Urothelium cell line (cell line): ENCODE measurements around the gene IL3RA.
"Not testable (repeated sequence)": the region's sequence is repeated elsewhere in the genome, so short reads cannot be mapped to it uniquely, and the experiment has no call there.

Experiments used
- DNase-seq: peaks from one replicate; pipeline ENCODE4 v3.0.0; 2011; ENCODE audit warnings: low spot score, mixed read lengths
- FAIRE-seq: peaks from 2 replicates; lab custom pipeline; 2011; peaks lifted over from hg19 to GRCh38; lab: Jason Lieb, UNC

The IL3RA gene

GRCh38 chrX:1336331-1336943, at the start of gene IL3RA:
Gene IL3RA (plus strand): TSS chrX:1336785. CDS start chrX:1341766, 4,981 bp downstream.
- FAIRE-seq (no peak), DNase-seq (no peak)

DNA sequence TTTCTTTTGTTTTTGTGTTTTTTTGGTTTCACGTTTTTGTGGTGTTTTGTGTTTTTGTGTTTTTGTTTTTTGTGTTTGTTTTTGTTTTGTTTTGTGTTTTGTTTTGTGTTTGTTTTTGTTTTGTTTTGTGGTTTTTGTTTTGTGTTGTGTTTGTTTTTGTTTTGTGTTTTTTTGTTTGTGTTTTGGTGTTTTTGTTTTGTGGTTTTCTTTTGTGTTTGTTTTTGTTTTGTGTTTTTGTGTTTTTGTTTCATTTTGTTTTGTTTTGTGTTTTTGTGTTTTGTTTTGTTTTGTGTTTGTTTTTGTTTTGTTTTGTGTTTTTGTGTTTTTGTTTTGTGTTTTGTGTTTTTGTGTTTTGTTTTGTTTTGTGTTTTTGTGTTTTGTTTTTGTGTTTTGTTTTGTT, 47.0 kb upstream of the IL3RA start:
- no peak for FAIRE-seq

GRCh38 chrX:1291110-1291740, 45.4 kb upstream of the IL3RA start:
- DNase-seq (no peak), FAIRE-seq (no peak)

More for the DNA sequence above, 47.0 kb upstream of the IL3RA start:
- DNase-seq = no peak

- no peak for FAIRE-seq
- no peak for DNase-seq
Observed at GRCh38 chrX:1292575-1293290, 43.9 kb upstream of the IL3RA start.

- DNase-seq = no peak
- FAIRE-seq = no peak
Observed at GRCh38 chrX:1294301-1295067, 42.1 kb upstream of the IL3RA start.

DNA sequence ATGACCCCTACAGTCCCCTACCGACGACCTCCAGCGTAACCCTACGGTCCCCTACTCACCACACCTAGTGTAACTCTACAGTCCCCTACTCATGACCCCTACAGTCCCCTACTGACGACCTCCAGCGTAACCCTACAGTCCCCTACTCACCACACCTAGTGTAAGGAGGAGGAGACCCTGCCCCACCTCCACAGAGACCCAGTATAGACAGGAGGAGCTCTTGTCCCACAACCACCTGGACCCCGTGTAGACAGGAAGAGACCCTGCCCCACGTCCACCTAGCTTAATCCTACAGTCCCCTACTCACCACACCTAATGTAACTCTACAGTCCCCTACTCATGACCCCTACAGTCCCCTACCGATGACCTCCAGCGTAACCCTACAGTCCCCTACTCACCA, 41.0 kb upstream of the IL3RA start:
- DNase-seq = no peak
- FAIRE-seq = no peak

DNA sequence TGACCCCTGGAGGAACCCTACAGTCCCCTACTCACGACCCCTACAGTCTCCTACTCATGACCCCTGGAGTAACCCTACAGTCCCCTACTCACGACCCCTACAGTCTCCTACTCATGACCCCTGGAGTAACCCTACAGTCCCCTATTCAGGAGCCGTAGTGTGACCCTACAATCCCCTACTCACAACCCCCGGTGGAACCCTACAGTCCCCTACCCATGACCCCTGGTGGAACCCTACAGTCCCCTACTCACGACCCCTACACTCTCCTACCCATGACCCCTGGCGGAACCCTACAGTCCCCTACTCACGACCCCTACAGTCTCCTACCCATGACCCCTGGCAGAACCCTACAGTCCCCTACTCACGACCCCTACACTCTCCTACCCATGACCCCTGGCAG, 39.0 kb upstream of the IL3RA start:
- DNase-seq, FAIRE-seq: not testable (repeated sequence)

GRCh38 chrX:1300449-1300848, 36.1 kb upstream of the IL3RA start:
- DNase-seq (no peak), FAIRE-seq (no peak)

DNA sequence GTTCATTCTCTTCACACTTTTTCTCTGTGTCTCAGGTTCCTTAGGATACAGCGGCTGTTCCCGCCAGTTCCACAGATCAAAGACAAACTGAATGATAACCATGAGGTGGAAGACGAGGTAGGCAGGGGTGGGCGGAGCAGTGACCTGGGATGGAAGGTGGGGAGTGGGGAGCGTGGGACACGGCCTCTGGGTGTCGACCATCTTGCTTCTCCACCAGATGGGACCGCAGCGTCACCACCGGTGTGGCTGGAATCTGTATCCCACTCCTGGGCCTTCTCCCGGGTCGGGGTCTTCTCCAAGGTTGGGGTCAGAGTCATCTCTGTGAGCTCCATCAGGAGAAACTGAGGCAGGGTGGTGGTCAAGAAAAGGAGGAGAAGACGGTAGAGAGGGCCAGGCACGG, 31.2 kb upstream of the IL3RA start:
- no peak for FAIRE-seq
- no peak for DNase-seq

GRCh38 chrX:1306909-1307625, 29.5 kb upstream of the IL3RA start:
- FAIRE-seq (no peak), DNase-seq (no peak)

GRCh38 chrX:1307626-1308340, 28.8 kb upstream of the IL3RA start:
- FAIRE-seq (no peak), DNase-seq (no peak)

DNA sequence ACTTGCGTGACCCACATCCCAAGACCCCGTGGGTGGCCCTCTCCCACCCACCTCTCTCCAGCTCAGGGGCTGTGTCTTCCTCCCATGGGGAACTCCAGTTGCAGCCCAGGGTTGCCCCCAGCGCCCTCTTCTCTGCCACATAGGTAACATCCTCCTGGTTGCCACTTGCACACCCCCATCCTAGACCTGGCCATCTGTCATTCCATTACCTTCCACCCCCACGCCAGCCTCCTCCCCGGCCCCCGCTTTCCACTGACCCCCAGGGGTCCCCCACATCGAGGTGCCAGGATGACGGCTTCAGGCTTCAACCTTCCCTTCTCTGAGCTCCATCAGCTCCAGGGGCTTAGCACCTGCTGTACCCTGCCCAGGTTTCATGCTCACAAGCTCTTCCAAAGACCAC, 28.1 kb upstream of the IL3RA start:
- FAIRE-seq (no peak), DNase-seq (no peak)

GRCh38 chrX:1308917-1309316, 27.7 kb upstream of the IL3RA start:
- not testable (repeated sequence) for FAIRE-seq, DNase-seq

DNA sequence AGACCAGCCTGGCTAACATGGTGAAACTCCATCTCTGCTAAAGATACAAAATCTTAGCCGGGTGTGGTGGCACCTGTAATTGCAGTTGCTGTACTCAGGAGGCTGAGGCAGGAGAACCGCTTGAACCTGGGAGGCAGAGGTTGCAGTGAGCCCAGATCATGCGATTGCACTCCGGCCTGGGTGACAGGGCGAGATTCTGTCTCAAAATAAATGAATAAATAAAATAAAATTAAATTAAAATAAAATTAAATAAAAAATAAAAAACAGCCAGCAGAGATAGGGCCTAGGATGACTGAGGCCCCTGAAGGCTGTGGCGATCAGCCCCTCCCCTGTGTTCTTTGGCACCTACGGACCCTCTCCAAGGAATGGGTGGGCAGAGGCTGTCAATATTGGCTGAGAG, 22.8 kb upstream of the IL3RA start:
- FAIRE-seq = no peak
- DNase-seq = no peak

DNA sequence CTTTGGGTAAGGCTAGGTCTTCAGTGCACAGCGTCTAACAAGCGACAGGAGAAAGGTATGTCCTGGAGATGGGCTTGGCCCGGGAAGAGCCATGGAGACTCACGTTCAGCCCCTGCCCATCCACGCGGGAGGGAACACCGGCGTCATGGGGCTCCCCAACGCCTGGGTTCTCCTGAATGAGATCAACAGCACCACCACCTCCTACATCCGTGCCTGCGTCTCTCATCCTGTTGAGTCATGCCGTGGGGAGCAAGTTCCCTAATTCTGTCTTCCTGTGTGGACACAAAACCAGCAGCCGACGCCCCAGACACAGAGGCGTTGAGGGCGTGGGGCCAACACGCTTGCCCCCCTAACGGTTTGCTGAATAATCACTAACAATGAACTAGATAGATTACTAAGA, 20.1 kb upstream of the IL3RA start:
- FAIRE-seq (no peak), DNase-seq (no peak)

GRCh38 chrX:1321674-1322073, 14.9 kb upstream of the IL3RA start:
- no peak for FAIRE-seq
- no peak for DNase-seq

- peak; percentile 9 for DNase-seq
- FAIRE-seq = no peak
Observed at GRCh38 chrX:1322393-1322792, 14.2 kb upstream of the IL3RA start.

DNA sequence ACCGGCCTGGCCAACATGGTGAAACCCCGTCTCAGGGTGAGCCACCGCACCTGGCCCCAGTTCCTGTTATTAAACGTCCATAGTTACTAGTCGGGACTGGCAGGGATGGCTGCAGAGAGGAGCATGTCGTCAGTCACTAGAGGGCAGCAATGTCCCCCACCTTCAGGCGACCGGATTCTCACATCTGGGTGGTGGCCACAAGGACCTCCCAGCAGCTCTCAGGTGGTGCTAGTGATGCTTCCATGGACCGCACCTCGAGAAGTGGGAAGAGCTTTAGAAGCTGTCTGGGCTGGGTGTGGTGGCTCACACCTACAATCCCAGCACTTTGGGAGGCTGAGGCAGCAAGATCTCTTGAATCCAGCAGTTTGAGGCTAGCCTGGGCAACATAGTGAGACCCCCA, 13.3 kb upstream of the IL3RA start:
- DNase-seq (peak; percentile 32), FAIRE-seq (no peak)

DNA sequence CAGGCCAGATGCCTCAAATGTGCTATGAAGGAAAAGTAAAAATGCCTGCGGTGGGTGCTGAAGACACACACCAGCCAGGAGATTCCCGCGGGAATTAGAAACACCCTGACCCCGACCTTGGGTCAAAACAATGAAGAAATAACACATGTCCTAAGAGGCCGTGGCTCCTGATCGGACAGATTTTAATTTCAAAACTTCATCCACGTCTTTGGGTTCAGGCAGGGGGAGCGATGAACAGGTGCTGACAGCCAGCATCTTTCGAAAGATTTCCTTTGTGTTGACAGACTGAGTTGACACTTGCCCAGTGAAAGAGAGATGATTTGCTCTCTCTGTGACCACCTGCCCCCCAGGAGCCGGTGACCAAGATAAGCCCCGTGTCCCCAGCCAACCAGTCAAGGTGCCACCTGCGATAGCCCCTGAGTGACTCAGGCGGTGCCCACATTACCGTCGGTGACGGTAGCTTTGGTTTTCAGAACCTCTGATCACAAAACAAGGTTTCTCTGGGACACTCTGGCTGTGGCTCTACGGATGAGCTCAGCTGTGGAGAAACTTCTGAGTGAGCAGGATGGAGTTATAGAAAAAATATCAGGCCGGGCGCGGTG, 11.0 kb upstream of the IL3RA start:
- FAIRE-seq (no peak), DNase-seq (no peak)
